ENCODE data around the gene SIN3B. TPM values are rescaled to one million over a fixed set of nuclear protein-coding genes. Genes with fewer than 3 reads are reported as not detected.

SIN3B gene
- polyA plus RNA-seq, 3 donors = 7.2 to 154 (median 10.2) TPM

- TF ChIP-seq CTCF (IDR thresholded peaks at IDR 0.05) = no peak
- Histone ChIP-seq H2AFZ (ENCODE audit: insufficient read depth, low read depth, low read length, poor library complexity, severe bottlenecking) (no peak overlapping the region), H4K20me1 (ENCODE audit: insufficient read depth, low read length) (peaks cover 43% of the 10 kb centered on the region), H3K9me3 (replicated peaks in 1 of 2; ENCODE audit: control insufficient read depth in 1 of 2, insufficient read depth in 1 of 2, low read length in 2 of 2) (no peaks in the 10 kb centered on the region), H3K4me3 (replicated peaks in 1 of 3; ENCODE audit: low read depth in 2 of 3, low read length in 3 of 3) (no peak overlapping the region), H3K36me3 (replicated peaks in 1 of 2; ENCODE audit: control insufficient read depth in 1 of 2, insufficient read depth in 2 of 2, low read length in 2 of 2) (peaks cover 92 to 99% of the 10 kb centered on the region in 2 donors), H3K4me1 (ENCODE audit: control insufficient read depth in 1 of 2, insufficient read depth in 2 of 2, low read length in 2 of 2) (peaks cover 17 to 18% of the 10 kb centered on the region in 2 donors), H3K9ac (ENCODE audit: insufficient read depth, low read length, poor library complexity, severe bottlenecking) (no peak overlapping the region), H3K79me2 (ENCODE audit: insufficient read depth, low read length) (no peaks in the 10 kb centered on the region), H3K27me3 (ENCODE audit: control insufficient read depth in 2 of 2, insufficient read depth in 2 of 2, low read length in 2 of 2) (no peaks in the 10 kb centered on the region), H3K4me2 (replicated peaks; ENCODE audit: extremely low read depth, low read length, poor library complexity, severe bottlenecking) (no peak overlapping the region), H3K27ac (ENCODE audit: low read depth in 1 of 2, low read length in 2 of 2) (no peak overlapping the region)
- peaks cover 19% of the 10 kb centered on the region for H3K4me1 Mint-ChIP-seq
- 95% methylated on average over 28 of the region's 33 CpGs for WGBS (ENCODE audit: insufficient coverage)
- H3K27ac Mint-ChIP-seq = peak overlapping the region in 1 of 7 donors; percentile 42
- H3K27me3 Mint-ChIP-seq (ENCODE audit: low read depth in 3 of 3) = peaks cover 0 to 2% (median 1%) of the 10 kb centered on the region in 3 donors
- H3K9me3 Mint-ChIP-seq = peaks cover 0 to 2% (median 0%) of the 10 kb centered on the region in 7 donors
- intact Hi-C loops (cut with micrococcal nuclease) = no loop called here
- DNase-seq = no peak
- H3K4me3 Mint-ChIP-seq = no peak overlapping the region
- peaks cover 88 to 97% of the 10 kb centered on the region in 2 donors for H3K36me3 Mint-ChIP-seq
Measured at GRCh38 chr19:16851031-16851712, 22.0 kb downstream of the SIN3B start.

GRCh38 chr19:16853066-16853465 lies 23.9 kb downstream of the SIN3B start:
- Histone ChIP-seq H3K79me2 (ENCODE audit: insufficient read depth, low read length) (no peaks in the 10 kb centered on the region), H3K4me3 (replicated peaks in 1 of 3; ENCODE audit: low read depth in 2 of 3, low read length in 3 of 3) (no peak overlapping the region), H3K9me3 (replicated peaks in 1 of 2; ENCODE audit: control insufficient read depth in 1 of 2, insufficient read depth in 1 of 2, low read length in 2 of 2) (no peaks in the 10 kb centered on the region), H3K4me2 (replicated peaks; ENCODE audit: extremely low read depth, low read length, poor library complexity, severe bottlenecking) (no peak overlapping the region), H3K27me3 (ENCODE audit: control insufficient read depth in 2 of 2, insufficient read depth in 2 of 2, low read length in 2 of 2) (no peaks in the 10 kb centered on the region), H3K9ac (ENCODE audit: insufficient read depth, low read length, poor library complexity, severe bottlenecking) (no peak overlapping the region), H3K27ac (ENCODE audit: low read depth in 1 of 2, low read length in 2 of 2) (no peak overlapping the region), H2AFZ (ENCODE audit: insufficient read depth, low read depth, low read length, poor library complexity, severe bottlenecking) (no peak overlapping the region), H3K4me1 (ENCODE audit: control insufficient read depth in 1 of 2, insufficient read depth in 2 of 2, low read length in 2 of 2) (peaks cover 2% of the 10 kb centered on the region in 2 donors), H3K36me3 (replicated peaks in 1 of 2; ENCODE audit: control insufficient read depth in 1 of 2, insufficient read depth in 2 of 2, low read length in 2 of 2) (peaks cover 84 to 100% of the 10 kb centered on the region in 2 donors), H4K20me1 (ENCODE audit: insufficient read depth, low read length) (peaks cover 38% of the 10 kb centered on the region)
- H3K9me3 Mint-ChIP-seq = peaks cover 0 to 1% (median 0%) of the 10 kb centered on the region in 7 donors
- DNase-seq = no peak
- intact Hi-C loops (cut with micrococcal nuclease) = no loop called here
- WGBS (ENCODE audit: insufficient coverage) = 100% methylated on average over 6 of the region's 7 CpGs
- peaks cover under 1% of the 10 kb centered on the region for H3K4me1 Mint-ChIP-seq
- H3K27me3 Mint-ChIP-seq (ENCODE audit: low read depth in 3 of 3) = peaks cover 0 to 2% (median 1%) of the 10 kb centered on the region in 3 donors
- peaks cover 88 to 96% of the 10 kb centered on the region in 2 donors for H3K36me3 Mint-ChIP-seq
- H3K27ac Mint-ChIP-seq = no peak overlapping the region
- no peak for TF ChIP-seq CTCF (IDR thresholded peaks at IDR 0.05)
- no peak overlapping the region for H3K4me3 Mint-ChIP-seq

All from CD14-positive monocyte (primary cell).